ENCODE data around the gene CPLX3.

DNA sequence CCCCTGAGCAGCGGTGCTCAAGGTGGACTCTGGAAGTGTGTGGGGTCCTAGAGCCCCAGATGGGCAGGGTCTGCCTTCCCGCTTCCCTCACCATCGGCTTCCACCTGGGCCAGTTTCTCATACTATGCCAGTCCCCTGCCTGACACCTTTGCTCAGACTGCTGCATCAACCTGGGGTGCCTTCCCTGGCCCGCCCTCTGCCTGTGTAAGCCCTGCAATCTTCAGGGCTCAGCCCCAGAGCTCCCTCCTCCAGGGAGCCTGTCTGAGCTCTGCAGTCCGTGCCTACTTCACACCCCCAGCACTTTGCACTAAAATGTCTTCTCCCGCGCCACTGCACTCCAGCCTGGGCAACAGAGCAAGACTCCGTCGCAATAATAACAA, 31.5 kb upstream of the CPLX3 start:
- TF ChIP-seq, protein P1, sequence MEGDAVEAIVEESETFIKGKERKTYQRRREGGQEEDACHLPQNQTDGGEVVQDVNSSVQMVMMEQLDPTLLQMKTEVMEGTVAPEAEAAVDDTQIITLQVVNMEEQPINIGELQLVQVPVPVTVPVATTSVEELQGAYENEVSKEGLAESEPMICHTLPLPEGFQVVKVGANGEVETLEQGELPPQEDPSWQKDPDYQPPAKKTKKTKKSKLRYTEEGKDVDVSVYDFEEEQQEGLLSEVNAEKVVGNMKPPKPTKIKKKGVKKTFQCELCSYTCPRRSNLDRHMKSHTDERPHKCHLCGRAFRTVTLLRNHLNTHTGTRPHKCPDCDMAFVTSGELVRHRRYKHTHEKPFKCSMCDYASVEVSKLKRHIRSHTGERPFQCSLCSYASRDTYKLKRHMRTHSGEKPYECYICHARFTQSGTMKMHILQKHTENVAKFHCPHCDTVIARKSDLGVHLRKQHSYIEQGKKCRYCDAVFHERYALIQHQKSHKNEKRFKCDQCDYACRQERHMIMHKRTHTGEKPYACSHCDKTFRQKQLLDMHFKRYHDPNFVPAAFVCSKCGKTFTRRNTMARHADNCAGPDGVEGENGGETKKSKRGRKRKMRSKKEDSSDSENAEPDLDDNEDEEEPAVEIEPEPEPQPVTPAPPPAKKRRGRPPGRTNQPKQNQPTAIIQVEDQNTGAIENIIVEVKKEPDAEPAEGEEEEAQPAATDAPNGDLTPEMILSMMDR (conservative IDR thresholded peaks at IDR 0.05; ENCODE audit: low read length): no peak
- TF ChIP-seq EZH2phosphoT487 (IDR thresholded peaks at IDR 0.05; ENCODE audit: borderline replicate concordance): no peak

Data from Loucy (cell line).